BJ (cell line): ENCODE results near the gene ETV7. TPM values are rescaled to one million over a fixed set of nuclear protein-coding genes. Genes with fewer than 3 reads are reported as not detected.

ENCODE experiments used
- CTCF ChIA-PET: fragments of 350-600 bp; formaldehyde crosslinking; extraction: SDS; loops from one replicate; lab custom pipeline; 2021; ENCODE audit warnings: antibody characterized with exemption, inconsistent platforms; lab: Yijun Ruan, JAX
- POLR2A ChIA-PET: fragments of 300-600 bp; sonication (Branson Sonifier 250); formaldehyde crosslinking; extraction: SDS; loops from one replicate; lab custom pipeline; 2021; ENCODE audit warnings: antibody characterized with exemption; lab: Charles Lee
- DNase-seq: peaks from one replicate; pipeline ENCODE4 v3.0.0-alpha.2; 2011; ENCODE audit warnings: low read depth
- H3K27me3 ChIP-seq: 2 replicates; pipeline ENCODE4 v1.6.0; 2011; ENCODE audit warnings: low read length; ENCODE audit not compliant: control insufficient read depth, insufficient read depth
- H3K36me3 ChIP-seq: 2 replicates; pipeline ENCODE4 v1.5.1; 2011; ENCODE audit warnings: low read length; ENCODE audit not compliant: control insufficient read depth, insufficient read depth
- H3K4me3 ChIP-seq: 2 replicates; pipeline ENCODE4 v1.5.1; 2011; ENCODE audit warnings: low read depth, mild to moderate bottlenecking, control low read depth, low read length
- CTCF ChIP-seq: IDR thresholded peaks from 2 replicates; pipeline ENCODE4 v1.5.1; 2011; ENCODE audit warnings: low read depth, mild to moderate bottlenecking, control low read depth, inconsistent platforms, low read length, moderate library complexity; ENCODE audit not compliant: insufficient read depth
- polyA plus RNA-seq: library from polyadenylated mRNA; depleted of rRNA; stranded (reverse); fragments of >200 nt; gene quantifications from 2 replicates; pipeline ENCODE4 v1.2.3, GENCODE V29; 2011

Gene ETV7
- polyA plus RNA-seq, 1 experiment, result 1.8 TPM

DNA sequence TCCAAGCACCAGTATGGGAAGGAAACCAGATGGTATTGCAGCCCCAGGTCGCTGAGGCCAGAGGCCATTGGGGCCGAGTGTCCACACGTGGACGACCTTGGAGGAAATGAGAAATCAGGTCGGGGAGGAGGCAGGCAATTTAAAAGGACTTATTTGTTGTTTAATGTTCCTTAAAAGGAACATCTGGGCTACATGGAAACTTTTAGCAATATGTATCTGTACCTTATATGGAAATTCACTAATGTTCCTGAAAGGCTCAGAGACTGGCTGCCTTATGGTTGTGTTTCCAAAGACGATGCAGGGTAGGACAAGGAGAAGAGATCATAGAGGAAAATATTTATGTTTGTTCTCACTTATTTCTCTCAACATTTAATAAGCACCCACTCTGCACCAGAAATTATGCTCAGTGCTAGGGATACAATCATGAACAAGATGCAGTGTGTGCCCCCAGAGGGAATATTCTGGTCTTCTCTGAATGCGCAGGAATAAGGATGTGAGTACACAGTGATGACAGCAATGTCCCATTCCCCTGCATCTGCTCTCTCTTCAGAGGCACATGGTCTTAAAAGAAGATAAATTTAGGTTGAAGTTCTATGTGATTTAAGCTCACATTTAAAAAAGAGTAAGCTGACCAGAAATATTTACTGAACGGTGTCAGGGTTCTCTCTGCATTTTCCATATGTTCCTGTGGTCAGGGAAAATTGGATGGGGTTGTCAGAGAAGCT lies 54.1 kb downstream of the ETV7 start:
- Histone ChIP-seq H3K27me3 (peaks cover 56% of the 10 kb centered on the region), H3K36me3 (no peaks in the 10 kb centered on the region), H3K4me3 (no peak overlapping the region)
- POLR2A ChIA-PET, result no interaction called here
- CTCF ChIA-PET, result interaction anchor here (1.1 kb wide), 1 partner anchor 11 kb away, joined by 3 read pairs; no protein-coding TSS in a partner anchor
- no peak for DNase-seq
- TF ChIP-seq CTCF, result no peak

DNA sequence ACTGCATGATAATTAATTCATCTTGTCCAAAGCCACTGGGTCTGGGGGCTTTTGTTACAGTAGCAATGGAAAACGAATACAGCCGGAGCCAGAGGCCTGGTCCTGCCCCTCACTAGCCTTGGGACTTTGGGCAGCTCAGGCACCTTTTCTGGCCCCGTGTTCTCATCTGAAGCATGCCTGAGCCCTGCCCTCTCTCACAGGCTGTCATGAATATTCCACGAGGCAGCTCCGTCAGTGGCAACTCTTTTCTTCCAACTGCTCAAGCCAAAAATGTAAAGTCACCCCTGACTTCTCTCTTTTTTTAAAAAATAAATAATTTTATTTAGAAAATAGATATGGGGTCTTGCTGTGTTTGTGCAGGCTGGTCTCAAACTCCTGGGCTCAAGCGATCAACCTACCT lies 56.1 kb downstream of the ETV7 start:
- Histone ChIP-seq H3K27me3 (peaks cover 59% of the 10 kb centered on the region), H3K36me3 (no peaks in the 10 kb centered on the region), H3K4me3 (no peak overlapping the region)
- ChIA-PET POLR2A (no interaction called here), CTCF (interaction anchor here (1.0 to 3.7 kb wide), 2 partner anchors 9 to 29 kb away, joined by 4 to 20 read pairs; no protein-coding TSS in a partner anchor)
- TF ChIP-seq CTCF, result no peak
- no peak for DNase-seq

DNA sequence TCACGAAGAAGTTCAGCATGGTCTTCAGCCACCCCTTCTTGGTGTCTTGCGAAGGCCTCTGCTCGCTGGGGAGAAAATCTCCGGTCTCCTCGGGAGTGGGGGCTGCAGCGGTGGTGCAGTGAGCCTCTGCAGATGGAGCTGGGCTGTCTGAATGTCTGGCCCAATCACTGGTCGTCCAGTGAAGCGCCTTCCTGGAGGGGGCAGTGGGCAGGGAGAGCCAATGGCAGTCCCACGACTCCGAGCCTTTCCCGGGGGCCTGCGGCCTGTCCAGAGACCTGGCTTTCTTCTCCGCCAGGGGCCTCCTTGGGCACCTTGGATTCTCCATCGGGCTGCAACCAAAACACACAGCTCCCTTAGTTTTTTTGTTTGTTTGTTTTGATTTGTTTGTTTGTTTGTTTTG lies 57.1 kb downstream of the ETV7 start:
- ChIA-PET CTCF (interaction anchor here (0.7 to 3.7 kb wide), 3 partner anchors 10 to 31 kb away, joined by 3 to 20 read pairs (median 4); no protein-coding TSS in a partner anchor), POLR2A (no interaction called here)
- Histone ChIP-seq H3K27me3 (peaks cover 61% of the 10 kb centered on the region), H3K36me3 (no peaks in the 10 kb centered on the region), H3K4me3 (no peak overlapping the region)
- TF ChIP-seq CTCF, result no peak
- DNase-seq, result no peak

- Histone ChIP-seq H3K36me3 (no peaks in the 10 kb centered on the region), H3K4me3 (no peak overlapping the region), H3K27me3 (peaks cover 57% of the 10 kb centered on the region)
- ChIA-PET CTCF (interaction anchor here (0.9 to 3.7 kb wide), 4 partner anchors 11 to 31 kb away, joined by 3 to 20 read pairs (median 4); no protein-coding TSS in a partner anchor), POLR2A (no interaction called here)
- TF ChIP-seq CTCF, result no peak
- DNase-seq, result no peak
Measured at GRCh38 chr6:36329798-36330291, 57.6 kb downstream of the ETV7 start.

DNA sequence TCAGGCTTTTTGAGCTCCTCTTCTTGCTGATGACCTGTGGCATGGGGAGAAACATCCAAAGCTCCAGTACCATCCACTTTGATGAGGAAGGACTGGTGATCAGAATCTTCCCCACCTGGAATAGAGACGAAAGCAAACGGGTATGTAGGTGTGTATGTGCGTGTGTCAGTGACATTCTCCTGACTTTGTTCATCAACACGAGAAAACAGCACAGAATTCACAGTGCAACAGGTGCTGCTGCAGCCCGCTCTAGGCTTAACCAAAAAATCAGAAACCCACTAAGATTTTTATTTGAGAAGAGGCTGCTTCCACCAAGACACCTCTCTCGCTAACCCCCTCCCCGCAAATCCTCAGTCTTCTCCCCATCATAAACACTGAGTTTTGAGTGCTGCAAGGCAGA lies 58.9 kb downstream of the ETV7 start:
- Histone ChIP-seq H3K27me3 (peaks cover 48% of the 10 kb centered on the region), H3K4me3 (no peak overlapping the region), H3K36me3 (no peaks in the 10 kb centered on the region)
- TF ChIP-seq CTCF, result no peak
- no peak for DNase-seq
- CTCF ChIA-PET, result interaction anchor here (0.8 to 3.7 kb wide), 6 partner anchors 11 to 31 kb away, joined by 3 to 20 read pairs (median 4); no protein-coding TSS in a partner anchor
- POLR2A ChIA-PET, result no interaction called here
